PFSK-1 (cell line): ENCODE data around the gene CPLX1.

Experiments
- POLR2AphosphoS5 ChIP-seq: IDR thresholded peaks from 2 replicates; pipeline ENCODE4 v1.6.1; 2012; ENCODE audit warnings: low read depth, mild to moderate bottlenecking, control low read depth, low read length, moderate library complexity
- TF ChIP-seq, protein P1 (sequence below), 2 experiments: IDR thresholded peaks; 2 replicates each; pipeline versions ENCODE4 v1.6.1 to v1.8.0; 2011 to 2012; ENCODE audit warnings: low read depth in 2 of 2, low read length in 2 of 2, control low read depth in 1 of 2, inconsistent platforms in 1 of 2, mild to moderate bottlenecking in 1 of 2, moderate library complexity in 1 of 2; ENCODE audit not compliant: insufficient read depth in 1 of 2

- TF ChIP-seq POLR2AphosphoS5, result no peak
- TF ChIP-seq, protein P1, sequence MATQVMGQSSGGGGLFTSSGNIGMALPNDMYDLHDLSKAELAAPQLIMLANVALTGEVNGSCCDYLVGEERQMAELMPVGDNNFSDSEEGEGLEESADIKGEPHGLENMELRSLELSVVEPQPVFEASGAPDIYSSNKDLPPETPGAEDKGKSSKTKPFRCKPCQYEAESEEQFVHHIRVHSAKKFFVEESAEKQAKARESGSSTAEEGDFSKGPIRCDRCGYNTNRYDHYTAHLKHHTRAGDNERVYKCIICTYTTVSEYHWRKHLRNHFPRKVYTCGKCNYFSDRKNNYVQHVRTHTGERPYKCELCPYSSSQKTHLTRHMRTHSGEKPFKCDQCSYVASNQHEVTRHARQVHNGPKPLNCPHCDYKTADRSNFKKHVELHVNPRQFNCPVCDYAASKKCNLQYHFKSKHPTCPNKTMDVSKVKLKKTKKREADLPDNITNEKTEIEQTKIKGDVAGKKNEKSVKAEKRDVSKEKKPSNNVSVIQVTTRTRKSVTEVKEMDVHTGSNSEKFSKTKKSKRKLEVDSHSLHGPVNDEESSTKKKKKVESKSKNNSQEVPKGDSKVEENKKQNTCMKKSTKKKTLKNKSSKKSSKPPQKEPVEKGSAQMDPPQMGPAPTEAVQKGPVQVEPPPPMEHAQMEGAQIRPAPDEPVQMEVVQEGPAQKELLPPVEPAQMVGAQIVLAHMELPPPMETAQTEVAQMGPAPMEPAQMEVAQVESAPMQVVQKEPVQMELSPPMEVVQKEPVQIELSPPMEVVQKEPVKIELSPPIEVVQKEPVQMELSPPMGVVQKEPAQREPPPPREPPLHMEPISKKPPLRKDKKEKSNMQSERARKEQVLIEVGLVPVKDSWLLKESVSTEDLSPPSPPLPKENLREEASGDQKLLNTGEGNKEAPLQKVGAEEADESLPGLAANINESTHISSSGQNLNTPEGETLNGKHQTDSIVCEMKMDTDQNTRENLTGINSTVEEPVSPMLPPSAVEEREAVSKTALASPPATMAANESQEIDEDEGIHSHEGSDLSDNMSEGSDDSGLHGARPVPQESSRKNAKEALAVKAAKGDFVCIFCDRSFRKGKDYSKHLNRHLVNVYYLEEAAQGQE (IDR thresholded peaks at IDR 0.05; ENCODE audit: insufficient read depth in 1 of 2, low read depth in 2 of 2, low read length in 2 of 2), result no peak
These were observed 87.1 kb downstream of the CPLX1 start for GRCh38 chr4:738781-739280.
